ENCODE results near the gene ISCU. TPM values are rescaled to one million over a fixed set of nuclear protein-coding genes. Genes with fewer than 3 reads are reported as not detected.

The ISCU gene
- total and polyA plus RNA-seq, 10 donors: 98.9 to 220 (median 160) TPM

- H3K27me3 ChIP-seq (replicated peaks in 1 of 7): no peaks in the 10 kb centered on the region
- TF ChIP-seq POLR2AphosphoS5 (IDR thresholded peaks at IDR 0.05) (no peak), POLR2A (IDR thresholded peaks at IDR 0.05) (no peak), CTCF (IDR thresholded peaks at IDR 0.05 in 8 of 11, conservative IDR thresholded peaks at IDR 0.05 in 3 of 11) (no peak)
- no peak for DNase-seq
- intact Hi-C loops (cut with DNase I; ENCODE audit: low total_unique reads): no loop called here
- peaks cover 0 to 11% (median 0%) of the 10 kb centered on the region in 6 donors for H3K36me3 ChIP-seq
- H3K4me1 ChIP-seq: peaks cover 26 to 78% (median 54%) of the 10 kb centered on the region in 6 donors
- H3K4me3 ChIP-seq: no peak overlapping the region
- H3K27ac ChIP-seq: peak overlapping the region in 5 of 8 donors; percentile 44 to 78 (median 70)
- WGBS, 5 donors: 88 to 100% (median 93%) methylated on average over 1 of the region's 1 CpG
- peaks cover 0 to 9% (median 7%) of the 10 kb centered on the region in 8 donors for H3K9me3 ChIP-seq
Measured at GRCh38 chr12:108615918-108616317, 53.5 kb downstream of the ISCU start.

GRCh38 chr12:108616359-108616758 lies 54.0 kb downstream of the ISCU start:
- intact Hi-C loops (cut with DNase I; ENCODE audit: low total_unique reads): no loop called here
- Histone ChIP-seq H3K27me3 (replicated peaks in 1 of 7) (no peaks in the 10 kb centered on the region), H3K4me3 (no peak overlapping the region), H3K36me3 (peaks cover 0 to 15% (median 0%) of the 10 kb centered on the region in 6 donors), H3K9me3 (peaks cover 0 to 9% (median 7%) of the 10 kb centered on the region in 8 donors), H3K27ac (peak overlapping the region; percentile 32 to 78 (median 64)), H3K4me1 (peaks cover 26 to 82% (median 58%) of the 10 kb centered on the region in 6 donors)
- WGBS, 5 donors: 92 to 100% (median 96%) methylated on average over 2 of the region's 2 CpGs
- DNase-seq: no peak
- TF ChIP-seq POLR2AphosphoS5 (IDR thresholded peaks at IDR 0.05): no peak
- TF ChIP-seq POLR2A (IDR thresholded peaks at IDR 0.05): no peak
- TF ChIP-seq CTCF (IDR thresholded peaks at IDR 0.05 in 8 of 11, conservative IDR thresholded peaks at IDR 0.05 in 3 of 11): no peak

- H3K36me3 ChIP-seq: peaks cover 0 to 24% (median 3%) of the 10 kb centered on the region in 6 donors
- no peak overlapping the region for H3K4me3 ChIP-seq
- TF ChIP-seq POLR2AphosphoS5 (IDR thresholded peaks at IDR 0.05) (peak; percentile 40 to 58 (median 53)), POLR2A (IDR thresholded peaks at IDR 0.05) (no peak), CTCF (IDR thresholded peaks at IDR 0.05 in 8 of 11, conservative IDR thresholded peaks at IDR 0.05 in 3 of 11) (peak in 1 of 11 experiments; percentile 11)
- H3K9me3 ChIP-seq: peaks cover 0 to 9% (median 7%) of the 10 kb centered on the region in 8 donors
- intact Hi-C loops (cut with DNase I; ENCODE audit: low total_unique reads): no loop called here
- no peaks in the 10 kb centered on the region for H3K27me3 ChIP-seq (replicated peaks in 1 of 7)
- no peak for DNase-seq
- peaks cover 29 to 83% (median 64%) of the 10 kb centered on the region in 6 donors for H3K4me1 ChIP-seq
- peak overlapping the region; percentile 32 to 78 (median 64) for H3K27ac ChIP-seq
- WGBS, 5 donors: 36 to 46% (median 43%) methylated on average over 10 to 14 of the region's 14 CpGs
Measured at GRCh38 chr12:108616941-108617858, 54.8 kb downstream of the ISCU start.
